NK-92 treated with Interleukin-12 subunit alpha and Interleukin-12 subunit beta, amount 100 ng/mL, for 24 hours (cell line): ENCODE measurements around the gene RAB3C.

Source experiments
- DNase-seq: peaks from one replicate; lab custom pipeline; 2025; lab: John Stamatoyannopoulos, UW

The RAB3C gene

GRCh38 chr5:58731641-58732040 is 148.8 kb downstream of the RAB3C start:
- no peak for DNase-seq

GRCh38 chr5:58735637-58736036 is 152.8 kb downstream of the RAB3C start:
- no peak for DNase-seq

DNA sequence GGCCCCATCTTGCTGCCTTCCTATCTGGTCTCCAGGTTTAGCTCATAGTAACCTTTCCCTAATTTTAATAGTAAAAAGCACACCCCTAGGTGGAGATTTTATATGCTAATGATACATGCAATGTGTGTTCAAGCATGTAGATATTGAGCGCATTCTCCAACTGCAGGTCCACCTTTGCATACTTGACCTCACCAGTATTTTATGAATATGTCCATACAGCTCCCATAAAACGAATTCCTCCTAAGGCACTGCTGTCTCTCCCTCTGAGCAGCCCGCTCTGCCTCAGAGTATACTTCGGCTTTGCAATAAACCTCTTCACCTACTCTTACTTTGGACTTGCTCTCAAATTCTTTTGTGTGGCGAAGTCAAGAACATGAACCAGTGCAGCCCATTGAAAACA is 153.3 kb downstream of the RAB3C start:
- DNase-seq = no peak

GRCh38 chr5:58737671-58738070 is 154.8 kb downstream of the RAB3C start:
- DNase-seq = no peak

DNA sequence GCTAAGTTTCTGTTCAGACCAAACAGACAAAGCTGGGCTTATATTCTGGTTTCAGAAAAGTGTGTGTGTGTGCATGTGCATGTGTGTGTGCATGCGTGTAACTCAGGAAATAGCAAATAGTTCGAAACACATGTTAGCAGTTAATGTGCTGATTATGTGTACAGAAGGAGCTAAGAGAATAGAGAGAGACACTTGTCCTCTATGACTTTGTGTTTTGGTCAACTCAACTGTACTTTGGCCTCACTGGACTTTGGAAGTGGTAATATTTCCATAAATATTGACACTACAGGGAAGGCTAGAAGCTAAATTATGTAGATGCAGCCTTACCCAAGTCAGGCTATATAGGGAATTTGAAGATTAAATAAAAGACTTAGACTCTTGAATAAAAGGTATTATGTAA is 155.5 kb downstream of the RAB3C start:
- DNase-seq = no peak

- DNase-seq = no peak
Observed at GRCh38 chr5:58739051-58739450, 156.2 kb downstream of the RAB3C start.

DNA sequence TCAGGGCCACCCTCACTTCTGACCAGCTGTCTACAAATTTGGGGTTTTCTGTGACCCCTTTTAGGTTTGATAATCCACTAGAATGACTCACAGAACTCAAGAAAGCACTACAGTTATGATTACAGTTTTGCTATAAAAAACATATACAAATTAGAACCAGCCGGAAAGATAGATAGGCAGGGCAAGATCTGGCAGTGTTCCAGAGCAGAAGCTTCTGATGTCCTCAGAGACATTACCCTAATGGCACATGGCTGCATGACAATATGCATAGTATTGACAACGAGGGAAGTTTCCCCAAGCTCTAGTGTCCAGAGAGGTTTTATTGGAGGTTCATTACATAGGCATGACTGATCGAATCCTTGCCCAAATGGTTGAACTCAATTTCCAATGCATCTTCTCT is 158.1 kb downstream of the RAB3C start:
- no peak for DNase-seq

DNA sequence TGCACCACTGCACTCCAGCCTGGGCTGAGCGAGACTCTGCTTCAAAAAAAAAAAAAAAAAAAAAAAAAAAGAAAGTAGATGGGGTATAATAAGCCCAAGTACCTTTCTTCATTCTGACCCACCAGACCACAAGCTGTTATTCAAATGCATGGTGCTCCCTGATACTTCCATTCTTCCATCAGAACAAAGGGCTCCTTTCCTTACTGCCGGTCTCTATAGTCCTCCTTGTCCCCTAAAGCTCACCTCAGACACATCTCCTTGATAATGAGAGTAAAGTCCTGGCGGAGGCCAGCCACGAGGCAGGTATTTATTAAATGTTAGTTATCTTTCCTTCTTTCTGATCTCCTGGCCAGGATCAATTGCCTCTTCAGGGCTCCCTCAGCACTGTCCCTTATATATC is 162.5 kb downstream of the RAB3C start:
- DNase-seq = no peak

GRCh38 chr5:58746321-58746720 is 163.4 kb downstream of the RAB3C start:
- DNase-seq = no peak

DNA sequence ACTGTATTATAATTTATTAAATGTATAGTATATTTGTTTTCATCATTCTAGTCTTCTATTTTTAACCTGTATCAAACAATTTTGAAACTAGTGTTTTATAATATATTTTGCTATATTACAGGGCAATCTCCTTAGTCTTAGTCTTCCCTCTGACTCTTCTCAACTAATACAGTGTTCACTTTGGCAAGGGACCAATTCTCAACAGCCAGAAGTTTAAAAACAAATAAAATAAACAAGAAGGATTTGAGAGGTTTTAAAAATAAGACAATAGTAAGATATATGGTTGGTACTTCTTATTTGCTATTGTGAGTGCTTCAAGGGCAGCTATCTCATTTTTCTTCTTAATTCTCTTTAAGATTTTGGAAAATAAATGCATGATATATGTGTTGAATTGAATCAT is 167.2 kb downstream of the RAB3C start:
- no peak for DNase-seq

DNA sequence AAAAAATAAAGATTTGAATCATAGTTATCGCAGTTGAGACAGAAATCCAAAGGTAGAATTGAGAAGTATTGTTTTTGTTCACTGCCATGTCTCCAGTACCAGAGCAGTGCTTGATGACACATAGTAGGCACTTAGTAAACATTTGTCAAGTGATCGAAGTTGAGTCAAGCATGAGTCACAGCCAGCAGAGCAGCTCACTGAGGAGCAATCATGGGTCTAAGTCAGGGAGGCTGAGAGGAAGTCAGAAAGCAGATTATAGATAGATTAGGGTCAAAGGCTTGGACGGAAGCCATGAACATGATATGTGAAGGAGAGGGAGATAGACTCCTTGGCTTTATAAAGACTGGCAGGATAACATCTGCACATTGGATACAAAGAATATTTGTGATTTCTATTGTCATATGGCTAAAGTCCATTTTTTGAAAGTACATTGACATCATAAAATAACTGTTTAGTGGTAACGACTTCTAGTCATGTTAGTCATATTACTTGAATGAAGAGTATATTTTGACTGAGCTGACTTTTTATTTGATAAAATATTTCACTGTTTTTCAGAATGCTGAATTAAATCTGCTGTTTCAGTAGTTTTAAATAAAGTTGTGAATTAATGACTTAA is 168.5 kb downstream of the RAB3C start:
- DNase-seq = no peak

GRCh38 chr5:58752104-58752503 is 169.2 kb downstream of the RAB3C start:
- DNase-seq = no peak

- no peak for DNase-seq
Observed at GRCh38 chr5:58753446-58753845, 170.6 kb downstream of the RAB3C start.

DNA sequence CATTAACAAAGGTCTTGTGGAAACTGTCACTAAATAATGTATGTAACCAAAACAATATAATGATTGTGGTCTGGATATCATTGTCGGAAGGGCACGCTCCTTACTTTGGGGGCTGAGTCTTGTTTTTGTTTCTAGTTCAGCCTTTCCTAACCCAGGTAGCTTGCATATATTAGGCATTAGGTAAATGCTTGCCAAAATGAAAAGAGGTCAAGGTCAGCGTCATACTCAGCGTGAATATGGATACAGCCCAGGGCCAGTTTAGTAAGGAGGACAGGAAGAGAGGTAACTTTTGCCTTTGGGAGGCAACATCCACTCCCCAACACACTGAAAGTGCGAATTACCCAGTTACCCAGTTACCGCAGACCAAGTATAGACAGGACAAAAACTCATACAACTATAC is 171.4 kb downstream of the RAB3C start:
- DNase-seq = no peak

DNA sequence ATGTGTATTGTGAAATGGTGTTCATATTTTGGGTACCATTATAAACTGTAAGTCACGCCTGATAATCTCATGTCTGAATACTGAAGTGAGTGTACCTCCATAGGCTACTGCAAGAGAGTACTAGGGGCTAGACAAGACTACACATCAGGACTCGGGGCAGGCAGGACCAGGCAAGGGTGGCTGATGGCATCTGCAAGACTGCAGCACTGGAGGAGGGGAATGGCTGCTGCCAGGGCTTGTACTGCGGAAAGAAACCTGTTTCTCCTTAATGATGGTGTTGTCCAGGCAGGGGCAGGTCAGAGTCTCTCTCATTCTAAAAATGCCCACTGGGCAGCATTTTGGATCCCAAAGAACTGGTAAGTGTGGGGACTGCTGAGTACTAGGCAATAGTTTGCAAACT is 172.5 kb downstream of the RAB3C start:
- no peak for DNase-seq

DNA sequence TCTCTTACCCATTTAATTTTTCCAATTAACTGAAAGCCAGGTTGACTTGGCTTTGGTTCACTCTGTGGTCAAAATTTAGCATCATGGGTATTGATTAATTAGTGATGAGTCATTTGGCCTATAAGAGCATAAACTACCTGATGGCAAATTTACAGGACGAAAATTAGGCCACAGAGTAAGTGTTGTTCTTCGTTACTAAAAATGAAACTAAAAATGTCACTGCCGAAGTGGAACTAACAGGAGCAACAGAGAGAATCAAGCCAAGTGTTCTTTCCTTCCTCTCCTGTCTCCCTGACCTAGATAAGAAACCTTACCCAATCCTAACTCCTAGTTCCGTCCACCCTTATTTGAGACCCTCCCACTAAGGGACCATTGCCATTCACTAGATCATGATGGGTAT is 176.9 kb downstream of the RAB3C start:
- DNase-seq = no peak

DNA sequence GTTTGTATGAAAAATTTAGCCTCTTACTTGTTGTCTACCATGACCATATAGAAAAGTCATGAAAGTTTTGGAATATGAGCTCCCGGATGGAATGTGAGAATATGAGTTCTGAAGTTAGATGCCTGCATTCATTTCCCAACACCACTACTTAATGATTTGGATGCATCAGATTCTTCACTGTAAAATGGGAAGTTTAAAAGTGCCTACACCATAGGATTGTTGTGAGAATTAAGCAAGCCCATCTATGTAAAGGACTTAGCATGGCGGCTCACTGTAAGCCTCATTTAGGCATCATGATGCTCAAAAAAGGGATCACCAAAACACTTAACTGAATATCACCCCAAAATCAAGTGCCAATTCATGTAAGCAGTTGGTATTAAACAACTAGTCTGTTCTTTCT is 177.3 kb downstream of the RAB3C start:
- no peak for DNase-seq

GRCh38 chr5:58761407-58761806 is 178.5 kb downstream of the RAB3C start:
- no peak for DNase-seq

DNA sequence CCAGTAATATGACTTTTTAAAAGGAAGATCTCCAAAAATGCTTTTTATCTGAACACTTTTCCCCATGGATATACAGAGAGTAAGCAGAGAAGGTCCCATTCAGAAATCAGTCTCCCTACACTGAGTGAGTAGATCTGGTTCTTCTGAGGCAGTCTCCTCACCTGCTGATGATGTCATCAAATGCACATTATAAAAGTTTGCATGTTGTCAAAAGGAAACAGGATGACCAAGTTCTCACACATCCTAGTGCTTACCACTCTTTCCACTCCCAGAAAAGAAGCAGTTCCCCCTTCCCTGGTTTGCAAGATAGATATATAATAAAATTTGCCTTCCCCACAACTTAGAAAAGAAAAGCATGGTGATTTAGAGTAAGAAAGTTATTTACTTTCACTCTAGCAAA is 180.5 kb downstream of the RAB3C start:
- DNase-seq = no peak

- no peak for DNase-seq
Observed at GRCh38 chr5:58764199-58764598, 181.3 kb downstream of the RAB3C start.

DNA sequence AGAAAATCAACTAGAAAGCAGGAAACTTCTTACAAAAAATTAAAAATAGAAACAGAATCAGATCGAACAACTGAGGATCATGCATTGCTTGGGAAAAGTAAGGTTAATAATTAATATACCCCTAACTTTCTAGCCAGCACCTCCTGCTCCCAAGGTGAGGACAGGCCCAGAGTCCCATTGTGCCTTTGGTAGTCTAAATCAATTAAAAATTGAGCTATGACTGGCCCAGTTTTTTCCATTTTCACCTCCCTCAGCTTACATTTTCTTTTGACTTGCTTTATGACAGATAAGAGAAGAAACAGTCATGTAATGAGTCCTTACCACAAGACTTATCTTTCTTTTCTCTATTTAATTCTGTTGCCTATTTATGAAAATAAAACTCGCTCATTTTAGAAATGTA is 182.2 kb downstream of the RAB3C start:
- DNase-seq = no peak

DNA sequence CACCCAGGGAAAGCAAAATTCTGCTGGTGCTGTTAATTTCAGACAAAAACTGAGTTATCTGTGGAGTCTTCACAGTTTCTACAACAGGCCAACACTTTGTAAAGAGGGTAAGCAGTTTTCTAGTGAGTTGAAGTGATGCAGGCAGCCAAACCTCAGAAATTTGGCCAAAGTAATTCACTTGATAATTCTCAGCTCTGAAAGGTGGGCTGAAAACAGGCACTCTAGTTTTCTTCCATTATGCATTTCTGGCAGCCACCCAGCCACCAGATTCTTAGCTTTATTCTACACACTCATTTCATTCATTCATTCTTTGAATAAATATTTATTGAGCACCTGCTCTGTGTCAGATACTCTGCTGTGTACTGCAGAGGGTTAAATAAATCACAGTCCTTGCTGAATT is 184.2 kb downstream of the RAB3C start:
- DNase-seq = no peak

DNA sequence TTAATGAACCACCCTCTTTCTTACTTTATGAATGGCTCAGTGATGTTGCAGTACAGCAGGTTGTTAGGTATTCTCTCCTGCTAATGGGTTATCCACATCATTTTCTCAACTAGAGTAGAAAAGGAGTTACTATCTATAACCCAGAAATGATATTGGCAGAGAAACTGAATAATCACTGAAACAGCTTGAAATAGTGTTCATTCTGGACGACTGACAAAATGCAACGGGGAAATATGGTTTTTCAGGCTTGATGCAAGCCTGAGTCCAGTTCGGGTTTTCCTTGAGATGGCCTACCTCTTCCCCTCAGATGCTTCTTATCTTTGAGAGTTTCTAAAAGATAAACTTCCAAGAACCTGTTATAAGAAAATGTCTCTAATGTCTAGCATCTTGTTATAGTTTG is 187.3 kb downstream of the RAB3C start:
- no peak for DNase-seq

DNA sequence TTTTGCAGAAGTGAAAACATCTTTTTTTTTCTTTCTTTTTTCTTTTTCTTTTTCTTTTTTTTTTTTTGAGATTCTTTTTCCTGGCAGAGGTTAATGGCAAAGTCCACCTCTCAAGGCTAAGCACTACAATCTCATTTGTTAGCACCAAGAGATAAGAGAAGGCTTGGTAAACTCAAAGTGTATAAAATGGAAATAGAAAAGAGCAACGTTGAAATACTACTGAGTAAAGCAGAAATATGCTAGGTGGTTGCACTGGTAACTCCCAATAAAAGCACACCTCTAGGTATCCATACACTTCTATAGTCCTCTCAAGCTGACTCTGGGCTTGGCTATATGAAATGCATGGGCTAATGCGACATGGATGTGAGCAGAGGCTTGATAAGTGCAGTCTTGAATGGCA is 188.9 kb downstream of the RAB3C start:
- DNase-seq = no peak
